Common myeloid progenitor, CD34-positive (primary cell): ENCODE results near the gene DGCR8.

Source experiments
- CTCF ChIA-PET: fragments of 350-600 bp; sonication (Branson Sonifier 250); formaldehyde crosslinking; loops from one replicate; lab custom pipeline; 2021; ENCODE audit warnings: antibody characterized with exemption; lab: Charles Lee
- POLR2A ChIA-PET: fragments of 350-600 bp; sonication (Branson Sonifier 250); formaldehyde crosslinking; loops from one replicate; lab custom pipeline; 2021; ENCODE audit warnings: antibody characterized with exemption; lab: Charles Lee
- DNase-seq, 3 donors: peaks; one replicate each; pipeline versions ENCODE4 v3.0.0 to v3.0.0-alpha.2; 2013
- H3K27ac ChIP-seq, 2 experiments: 1 replicate in 1 of 2; 2 replicates in 1 of 2; pipeline ENCODE4 v1.7.0; 2013; ENCODE audit warnings: inconsistent platforms in 2 of 2, low read length in 2 of 2, mild to moderate bottlenecking in 2 of 2, low read depth in 1 of 2, moderate library complexity in 1 of 2; ENCODE audit not compliant: severe bottlenecking in 2 of 2, insufficient read depth in 1 of 2, poor library complexity in 1 of 2
- H3K27me3 ChIP-seq, 5 experiments: replicated peaks in 2 of 5; 1 replicate in 3 of 5; 2 replicates in 2 of 5; pipeline versions ENCODE4 v1.6.1 to v1.7.0; 2013; ENCODE audit warnings: low read length in 4 of 5, mild to moderate bottlenecking in 2 of 5, moderate library complexity in 2 of 5, inconsistent platforms in 1 of 5; ENCODE audit not compliant: insufficient read depth in 5 of 5, control insufficient read depth in 4 of 5
- H3K36me3 ChIP-seq, 4 experiments: 1 replicate in 2 of 4; 2 replicates in 2 of 4; pipeline versions ENCODE4 v1.6.1 to v1.7.0; 2013; ENCODE audit warnings: low read length in 3 of 4, control low read depth in 1 of 4, mild to moderate bottlenecking in 1 of 4; ENCODE audit not compliant: control insufficient read depth in 4 of 4, insufficient read depth in 4 of 4
- H3K4me1 ChIP-seq, 4 experiments: 1 replicate in 3 of 4; 2 replicates in 1 of 4; pipeline versions ENCODE4 v1.6.1 to v1.7.1; 2013; ENCODE audit warnings: low read length in 3 of 4, mild to moderate bottlenecking in 3 of 4, control low read depth in 1 of 4, inconsistent platforms in 1 of 4, moderate library complexity in 1 of 4; ENCODE audit not compliant: control insufficient read depth in 4 of 4, insufficient read depth in 4 of 4; ENCODE audit errors: control extremely low read depth in 1 of 4
- H3K4me3 ChIP-seq, 7 experiments: 1 replicate in 4 of 7; 2 replicates in 3 of 7; pipeline versions ENCODE4 v1.5.1 to v1.7.0; 2013; ENCODE audit warnings: mild to moderate bottlenecking in 7 of 7, low read length in 6 of 7, moderate library complexity in 6 of 7, inconsistent platforms in 2 of 7, low read depth in 2 of 7, control low read depth in 1 of 7; ENCODE audit not compliant: insufficient read depth in 4 of 7, control insufficient read depth in 1 of 7; ENCODE audit errors: extremely low read depth in 1 of 7
- H3K9me3 ChIP-seq, 5 experiments: 1 replicate in 4 of 5; 2 replicates in 1 of 5; pipeline versions ENCODE4 v1.6.1 to v1.7.1; 2013; ENCODE audit warnings: low read length in 4 of 5, mild to moderate bottlenecking in 2 of 5, inconsistent platforms in 1 of 5, low read depth in 1 of 5, moderate library complexity in 1 of 5; ENCODE audit not compliant: control insufficient read depth in 4 of 5, insufficient read depth in 2 of 5; ENCODE audit errors: control extremely low read depth in 1 of 5
- WGBS: methylation state at CpG from one replicate; pipeline ENCODE4 v1.1.5; 2013; ENCODE audit not compliant: insufficient coverage; 5-methylcytosine and 5-hydroxymethylcytosine counted together

The DGCR8 gene

GRCh38 chr22:20140521-20140964 lies 60.5 kb downstream of the DGCR8 start:
- Histone ChIP-seq H3K27ac (no peak overlapping the region), H3K27me3 (no peaks in the 10 kb centered on the region), H3K4me3 (no peak overlapping the region), H3K36me3 (peaks cover 0 to 43% (median 21%) of the 10 kb centered on the region in 4 experiments), H3K4me1 (peaks cover 0 to 28% (median 25%) of the 10 kb centered on the region in 4 experiments), H3K9me3 (no peaks in the 10 kb centered on the region)
- DNase-seq: no peak
- POLR2A ChIA-PET: no interaction called here
- CTCF ChIA-PET: no interaction called here
- 97% methylated on average over 16 of the region's 17 CpGs for WGBS

- no peaks in the 10 kb centered on the region for H3K27me3 ChIP-seq
- H3K36me3 ChIP-seq: peaks cover 0 to 46% (median 21%) of the 10 kb centered on the region in 4 experiments
- no peak overlapping the region for H3K27ac ChIP-seq
- CTCF ChIA-PET: no interaction called here
- H3K4me3 ChIP-seq: no peak overlapping the region
- WGBS: 98% methylated on average over 16 of the region's 22 CpGs
- POLR2A ChIA-PET: no interaction called here
- H3K9me3 ChIP-seq: no peaks in the 10 kb centered on the region
- peaks cover 0 to 20% (median 19%) of the 10 kb centered on the region in 4 experiments for H3K4me1 ChIP-seq
- DNase-seq: no peak
These were observed 61.4 kb downstream of the DGCR8 start for GRCh38 chr22:20141186-20142077.

- Histone ChIP-seq H3K9me3 (no peaks in the 10 kb centered on the region), H3K27me3 (no peaks in the 10 kb centered on the region), H3K4me1 (peaks cover 0 to 17% (median 14%) of the 10 kb centered on the region in 4 experiments), H3K27ac (no peak overlapping the region), H3K4me3 (no peak overlapping the region), H3K36me3 (peaks cover 0 to 46% (median 21%) of the 10 kb centered on the region in 4 experiments)
- WGBS: 94% methylated on average over 46 of the region's 65 CpGs
- POLR2A ChIA-PET: no interaction called here
- CTCF ChIA-PET: no interaction called here
- no peak for DNase-seq
These were observed 62.9 kb downstream of the DGCR8 start for GRCh38 chr22:20142711-20143621.

- ChIA-PET CTCF (no interaction called here), POLR2A (interaction anchor here (0.6 kb wide), 1 partner anchor 11 kb away, joined by 3 read pairs; no protein-coding TSS in a partner anchor)
- H3K27ac ChIP-seq: no peak overlapping the region
- DNase-seq: no peak
- H3K27me3 ChIP-seq: no peaks in the 10 kb centered on the region
- no peak overlapping the region for H3K4me3 ChIP-seq
- WGBS: 96% methylated on average over 15 of the region's 19 CpGs
- H3K36me3 ChIP-seq: peaks cover 0 to 46% (median 21%) of the 10 kb centered on the region in 4 experiments
- H3K9me3 ChIP-seq: no peaks in the 10 kb centered on the region
- peaks cover 0 to 12% (median 10%) of the 10 kb centered on the region in 4 experiments for H3K4me1 ChIP-seq
These were observed 64.0 kb downstream of the DGCR8 start for GRCh38 chr22:20143883-20144665.

GRCh38 chr22:20145206-20145831 lies 65.3 kb downstream of the DGCR8 start:
- Histone ChIP-seq H3K27ac (no peak overlapping the region), H3K4me3 (no peak overlapping the region), H3K4me1 (peaks cover 0 to 19% (median 15%) of the 10 kb centered on the region in 4 experiments), H3K9me3 (no peaks in the 10 kb centered on the region), H3K27me3 (no peaks in the 10 kb centered on the region), H3K36me3 (peaks cover 0 to 37% (median 17%) of the 10 kb centered on the region in 4 experiments)
- ChIA-PET POLR2A (no interaction called here), CTCF (no interaction called here)
- WGBS: 94% methylated on average over 17 of the region's 22 CpGs
- DNase-seq: no peak

GRCh38 chr22:20145832-20146223 lies 65.8 kb downstream of the DGCR8 start:
- ChIA-PET POLR2A (no interaction called here), CTCF (no interaction called here)
- Histone ChIP-seq H3K4me3 (no peak overlapping the region), H3K36me3 (peaks cover 0 to 32% (median 15%) of the 10 kb centered on the region in 4 experiments), H3K27ac (no peak overlapping the region), H3K4me1 (peaks cover 0 to 21% (median 16%) of the 10 kb centered on the region in 4 experiments), H3K27me3 (no peaks in the 10 kb centered on the region), H3K9me3 (no peaks in the 10 kb centered on the region)
- no peak for DNase-seq
- WGBS: 94% methylated on average over 21 of the region's 21 CpGs
